Caco-2 (cell line): ENCODE data around the gene ELL. TPM values are rescaled to one million over a fixed set of nuclear protein-coding genes. Genes with fewer than 3 reads are reported as not detected.
A peak's percentile ranks its signal among the peaks of the same experiment; 100 is the strongest.

Source experiments
- BruUV-seq: library from RNA; stranded (reverse); fragments of 400-500 nt; replicated peaks from 2 replicates; lab custom pipeline; 2021; lab: Mats Ljungman, UMichigan
- CTCF ChIA-PET: fragments of 300-600 bp; sonication (Branson Sonifier 250); formaldehyde crosslinking; loops from one replicate; lab custom pipeline; 2022; ENCODE audit warnings: antibody characterized with exemption; lab: Charles Lee
- POLR2A ChIA-PET: fragments of 300-600 bp; sonication (Branson Sonifier 250); formaldehyde crosslinking; loops from one replicate; lab custom pipeline; 2022; ENCODE audit warnings: antibody characterized with exemption; lab: Charles Lee
- DNase-seq, 2 experiments: peaks; one replicate each; pipeline versions ENCODE4 v3.0.0 to v3.0.0-alpha.2; 2020 to 2022
- H3K27me3 ChIP-seq: replicated peaks from 2 replicates; pipeline ENCODE4 v1.6.0; 2011; ENCODE audit warnings: low read length; ENCODE audit not compliant: control insufficient read depth, insufficient read depth
- H3K36me3 ChIP-seq: 2 replicates; pipeline ENCODE4 v1.5.1; 2011; ENCODE audit warnings: low read length; ENCODE audit not compliant: control insufficient read depth, insufficient read depth
- H3K4me1 ChIP-seq: fragments of 250-450 bp; sonication (Bioruptor Pico); 2 replicates; pipeline ENCODE4 v1.5.1; 2020; ENCODE audit warnings: mild to moderate bottlenecking
- H3K4me3 ChIP-seq: 2 replicates; pipeline ENCODE4 v1.5.1; 2011; ENCODE audit warnings: low read depth, mild to moderate bottlenecking, control low read depth, low read length
- H3K9me3 ChIP-seq: fragments of 250-450 bp; sonication (Bioruptor Pico); 2 replicates; pipeline ENCODE4 v1.5.1; 2020; ENCODE audit warnings: mild to moderate bottlenecking, moderate library complexity
- H3K27ac Mint-ChIP-seq: one replicate; pipeline ENCODE4 v1.8.0; 2022; ENCODE audit warnings: mixed read lengths; ENCODE audit not compliant: unreplicated experiment
- H3K27me3 Mint-ChIP-seq: one replicate; pipeline ENCODE4 v1.8.0; 2022; ENCODE audit warnings: mixed read lengths; ENCODE audit not compliant: insufficient read depth, unreplicated experiment
- H3K36me3 Mint-ChIP-seq: one replicate; pipeline ENCODE4 v1.8.0; 2022; ENCODE audit warnings: mild to moderate bottlenecking, mixed read lengths; ENCODE audit not compliant: insufficient read depth, unreplicated experiment
- H3K4me1 Mint-ChIP-seq: one replicate; pipeline ENCODE4 v1.8.0; 2022; ENCODE audit warnings: low read depth, mixed read lengths; ENCODE audit not compliant: unreplicated experiment
- H3K4me3 Mint-ChIP-seq: one replicate; pipeline ENCODE4 v1.8.0; 2022; ENCODE audit warnings: mild to moderate bottlenecking, moderate library complexity, mixed read lengths; ENCODE audit not compliant: unreplicated experiment
- H3K9me3 Mint-ChIP-seq: one replicate; pipeline ENCODE4 v1.8.0; 2022; ENCODE audit warnings: mixed read lengths; ENCODE audit not compliant: unreplicated experiment
- CTCF ChIP-seq, 2 experiments: fragments of 200-600 bp in 1 of 2; IDR thresholded peaks; 1 replicate in 1 of 2; 2 replicates in 1 of 2; pipeline versions ENCODE4 v1.5.1 to v1.8.0; 2011 to 2022; ENCODE audit warnings: antibody characterized with exemption in 1 of 2, control low read depth in 1 of 2, inconsistent platforms in 1 of 2, low read depth in 1 of 2, low read length in 1 of 2, mild to moderate bottlenecking in 1 of 2, moderate library complexity in 1 of 2; ENCODE audit not compliant: insufficient read depth in 1 of 2, severe bottlenecking in 1 of 2, unreplicated experiment in 1 of 2
- intact Hi-C: fragments of 100-400 bp; cut with micrococcal nuclease; formaldehyde crosslinking; loops from one replicate; pipeline ENCODE4 v1.10.0; 2022; ENCODE audit not compliant: unreplicated experiment
- total RNA-seq: library from RNA; stranded (reverse); gene quantifications from 2 replicates; pipeline ENCODE4 v1.2.3, GENCODE V29; 2022

Gene ELL
- total RNA-seq, 1 experiment from 2014 or later: 12.1 TPM

DNA sequence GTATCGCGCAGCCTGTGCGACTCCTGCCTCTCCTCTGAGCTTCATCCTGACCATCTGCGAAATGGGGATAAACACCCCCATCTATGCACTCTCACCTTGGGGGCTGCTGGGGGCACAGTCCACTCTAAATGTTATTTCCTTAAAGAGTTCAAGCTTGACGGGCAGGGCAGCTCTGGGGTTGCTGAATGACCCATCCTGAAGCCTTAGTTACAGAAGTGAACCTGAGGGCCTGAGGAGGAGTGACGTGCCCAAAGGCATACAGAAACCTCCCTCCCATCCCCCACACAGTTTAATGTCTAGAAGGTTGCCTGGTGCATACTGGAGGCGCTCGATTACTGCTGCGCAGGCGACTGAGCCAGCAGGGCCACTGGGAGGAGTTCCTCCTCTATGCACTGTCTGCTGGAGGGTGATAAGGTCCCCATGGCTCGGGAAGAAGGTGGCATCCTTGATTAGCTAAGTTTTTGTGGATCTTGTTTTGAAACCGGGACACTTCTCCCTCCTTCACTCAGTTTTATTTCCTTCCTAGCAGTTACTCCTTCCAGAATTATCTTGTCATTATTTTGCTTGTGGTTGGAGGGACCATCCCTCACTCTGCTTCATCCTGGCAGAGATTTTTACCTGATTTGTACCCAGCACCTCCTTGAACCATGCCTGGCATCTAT lies 22.1 kb upstream of the ELL start:
- peak; percentile 79 to 84 for DNase-seq
- H3K36me3 Mint-ChIP-seq: peaks cover 23% of the 10 kb centered on the region
- peak overlapping the region; percentile 82 for H3K4me3 Mint-ChIP-seq
- peak overlapping the region; percentile 92 for H3K27ac Mint-ChIP-seq
- H3K27me3 Mint-ChIP-seq: no peaks in the 10 kb centered on the region
- no peaks in the 10 kb centered on the region for H3K9me3 ChIP-seq
- H3K36me3 ChIP-seq: peaks cover 2% of the 10 kb centered on the region; the same call in 1 of the 2 replicates
- no TSS peak for BruUV-seq
- H3K4me3 ChIP-seq: peak overlapping the region; percentile 84
- intact Hi-C loops: no loop called here
- no peaks in the 10 kb centered on the region for H3K27me3 ChIP-seq
- no peaks in the 10 kb centered on the region for H3K9me3 Mint-ChIP-seq
- ChIA-PET POLR2A (no interaction called here), CTCF (interaction anchor here (0.7 to 0.8 kb wide), 2 partner anchors 14 to 82 kb away, joined by 3 to 5 read pairs; partner anchors contain the start of gene KXD1)
- H3K4me1 Mint-ChIP-seq: no peaks in the 10 kb centered on the region
- peaks cover 11% of the 10 kb centered on the region for H3K4me1 ChIP-seq
- TF ChIP-seq CTCF (IDR thresholded peaks at IDR 0.05; ENCODE audit: insufficient read depth in 1 of 2, low read depth in 1 of 2, low read length in 1 of 2, severe bottlenecking in 1 of 2, unreplicated experiment in 1 of 2): peak in 1 of 2 experiments; percentile 22

DNA sequence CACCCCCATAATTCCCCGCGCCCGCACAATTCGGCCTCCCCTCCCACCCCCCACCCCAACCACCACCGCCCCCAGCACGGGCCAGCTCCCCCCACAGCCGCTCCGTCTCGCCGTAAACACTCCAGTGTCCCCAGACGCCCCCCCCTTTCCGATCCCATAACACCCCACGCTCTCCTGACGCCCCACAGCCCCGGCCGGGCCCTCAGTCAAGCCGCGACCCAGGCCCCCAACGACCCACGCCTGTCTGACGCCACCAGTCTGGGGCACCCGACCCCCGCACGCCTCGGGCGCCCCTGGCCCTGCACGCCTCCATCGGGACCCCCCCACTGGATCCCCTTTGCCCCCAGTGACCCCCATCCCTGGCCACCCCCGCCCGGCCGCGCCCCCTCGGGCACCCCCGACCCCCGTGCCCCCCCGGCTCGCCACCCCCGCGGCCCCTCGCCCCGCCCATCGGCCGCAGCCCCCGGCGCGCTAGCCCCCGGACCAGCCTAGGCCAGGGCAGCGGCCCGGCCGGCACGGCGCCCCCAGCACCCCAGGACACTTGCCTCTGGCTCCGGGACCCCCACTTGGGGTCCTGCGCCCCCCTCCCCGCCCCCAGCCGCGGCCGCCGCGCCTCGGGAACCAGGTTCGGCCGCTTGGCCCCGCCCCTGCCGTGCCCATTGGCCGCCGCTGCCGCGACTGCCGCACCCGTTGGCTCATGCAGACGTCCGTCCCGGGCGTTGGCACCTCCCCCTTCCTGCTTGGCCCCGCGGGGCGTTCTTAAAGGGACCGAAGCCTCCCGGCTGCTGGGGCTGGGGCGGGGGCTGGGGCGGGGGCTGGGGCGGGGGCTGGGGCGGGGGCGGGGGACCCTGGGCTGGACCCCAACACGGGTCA lies 21.3 kb upstream of the ELL start, which contains the start of gene FKBP8:
Gene FKBP8 (minus strand): TSS at position 633 of the 873 bp plus-strand sequence. CDS start 1,603 bp downstream, outside the sequence.
- ChIA-PET CTCF (interaction anchor here (0.6 kb wide), 1 partner anchor 22 kb away, joined by 3 read pairs; the partner anchor contains the start of gene ELL), POLR2A (interaction anchor here (0.7 kb wide), 1 partner anchor 376 kb away, joined by 3 read pairs; the partner anchor contains the start of gene COPE)
- Histone ChIP-seq H3K36me3 (peaks cover 2% of the 10 kb centered on the region; the same call in 1 of the 2 replicates), H3K4me3 (peak within 1 kb of the TSS; percentile 84), H3K9me3 (no peaks in the 10 kb centered on the region), H3K27me3 (no peaks in the 10 kb centered on the region), H3K4me1 (peaks cover 11% of the 10 kb centered on the region)
- Mint-ChIP-seq H3K27ac (peak within 1 kb of the TSS; percentile 92), H3K27me3 (no peaks in the 10 kb centered on the region), H3K4me1 (no peaks in the 10 kb centered on the region), H3K36me3 (peaks cover 24% of the 10 kb centered on the region), H3K4me3 (peak within 1 kb of the TSS; percentile 82), H3K9me3 (no peaks in the 10 kb centered on the region)
- no TSS peak for BruUV-seq
- peak; percentile 90 to 95 for DNase-seq
- TF ChIP-seq CTCF (IDR thresholded peaks at IDR 0.05; ENCODE audit: insufficient read depth in 1 of 2, low read depth in 1 of 2, low read length in 1 of 2, severe bottlenecking in 1 of 2, unreplicated experiment in 1 of 2): no peak
- intact Hi-C loops: no loop called here
